Measurements from ENCODE around the gene NLRP3. TPM values are rescaled to one million over a fixed set of nuclear protein-coding genes. Genes with fewer than 3 reads are reported as not detected.

NLRP3 gene
- total and polyA plus RNA-seq, 10 of the 15 experiments (the other 5 are each of a cell fraction or from before 2014, with no cell fraction given) = 1.8 to 10.4 (median 5.0) TPM

- Histone ChIP-seq H3K27ac (ENCODE audit: control insufficient read depth, insufficient read depth) (no peak overlapping the region), H3K4me3 (no peak overlapping the region), H3K9ac (ENCODE audit: control insufficient read depth, insufficient read depth, low read length) (no peak overlapping the region), H3K9me3 (replicated peaks; ENCODE audit: control insufficient read depth, insufficient read depth, low read length) (peaks cover 9% of the 10 kb centered on the region), H4K20me1 (ENCODE audit: control insufficient read depth, insufficient read depth) (no peaks in the 10 kb centered on the region), H3K4me1 (ENCODE audit: control insufficient read depth, insufficient read depth, low read length) (peaks cover 29% of the 10 kb centered on the region), H3K4me2 (ENCODE audit: control insufficient read depth, insufficient read depth) (0 out of 2 replicates have a peak overlapping the region, but pooled peaks have one; percentile 32), H3K79me2 (ENCODE audit: control insufficient read depth, insufficient read depth, low read length) (no peaks in the 10 kb centered on the region), H3K27me3 (replicated peaks in 1 of 2; ENCODE audit: control insufficient read depth in 2 of 2, insufficient read depth in 2 of 2, low read length in 1 of 2) (no peaks in the 10 kb centered on the region; a peak in 1 of 4 replicates), H2AFZ (ENCODE audit: control insufficient read depth, low read depth, low read length) (no peak overlapping the region; the same call in 1 of the 2 replicates), H3K36me3 (ENCODE audit: control insufficient read depth in 2 of 2, insufficient read depth in 2 of 2, low read length in 1 of 2) (peaks cover 0 to 2% of the 10 kb centered on the region in 2 experiments; a peak in 1 of 4 replicates)
- 59% methylated on average over 14 of the region's 17 CpGs for WGBS (ENCODE audit: insufficient coverage, insufficient replicate concordance, low lambda C conversion rate, missing lambda C conversion rate)
- ATAC-seq (peak; percentile 4; the same call in 2 of the 3 replicates), FAIRE-seq (no peak), DNase-seq (ENCODE audit: low read depth, low spot score) (no peak)
- SMC1A ChIA-PET (ENCODE audit: uncharacterized antibody, unreplicated experiment) = interaction anchor here (0.7 to 8.3 kb wide), 7 partner anchors 12 to 50 kb away, joined by 3 to 80 read pairs (median 7); partner anchors contain the start of gene NLRP3
- POLR2A ChIA-PET = interaction anchor here (0.7 to 1.4 kb wide), 5 partner anchors 9 to 36 kb away, joined by 3 to 4 read pairs (median 3); partner anchors contain the start of gene NLRP3
- RAD21 ChIA-PET (ENCODE audit: unreplicated experiment) = interaction anchor here (0.6 to 2.5 kb wide), 8 partner anchors 17 to 346 kb away, joined by 3 to 8 read pairs (median 6); partner anchors contain the start of gene NLRP3
- CTCF ChIA-PET = interaction anchor here (1.5 to 4.5 kb wide), 3 partner anchors 24 to 65 kb away, joined by 3 to 27 read pairs (median 5); no protein-coding TSS in a partner anchor
- BruUV-seq (replicated peaks) = no TSS peak
- in situ Hi-C loops (cut with MboI) = no loop called here
- intact Hi-C loops (cut with micrococcal nuclease; ENCODE audit: unreplicated experiment) = no loop called here
- TF ChIP-seq MEF2B (IDR thresholded peaks at IDR 0.05; ENCODE audit: partially characterized antibody, poor library complexity, severe bottlenecking) = peak; percentile 67
- no peak for TF ChIP-seq BMI1 (IDR thresholded peaks at IDR 0.05; ENCODE audit: borderline replicate concordance)
- 0 out of 2 replicates have a peak, but pooled peaks have one; percentile 26 for TF ChIP-seq RUNX3 (IDR thresholded peaks at IDR 0.05; ENCODE audit: low read length)
- TF ChIP-seq ZNF384 (IDR thresholded peaks at IDR 0.05; ENCODE audit: borderline replicate concordance, low read depth, low read length) = no peak
- TF ChIP-seq IKZF2 (IDR thresholded peaks at IDR 0.05) = peak; percentile 69 to 74
- TF ChIP-seq EP300 (IDR thresholded peaks at IDR 0.05; ENCODE audit: borderline replicate concordance in 1 of 2, control insufficient read depth in 1 of 2, low read depth in 2 of 2, low read length in 2 of 2) = peak; percentile 28 to 72; a peak in 2 of 4 replicates
- no peak for TF ChIP-seq TCF12 (IDR thresholded peaks at IDR 0.05; ENCODE audit: low read depth, low read length)
- no peak for TF ChIP-seq MTA3 (IDR thresholded peaks at IDR 0.05; ENCODE audit: borderline replicate concordance, low read length)
- no peak for TF ChIP-seq ATF3 (IDR thresholded peaks at IDR 0.05; ENCODE audit: borderline replicate concordance, extremely low read depth, low read depth, low read length)
- 0 out of 2 replicates have a peak, but pooled peaks have one; percentile 48 for TF ChIP-seq DPF2 (IDR thresholded peaks at IDR 0.05)
- no peak for TF ChIP-seq GABPA (IDR thresholded peaks at IDR 0.05; ENCODE audit: low read depth)
- TF ChIP-seq KAT2A (conservative IDR thresholded peaks at IDR 0.05; ENCODE audit: control insufficient read depth, low read depth, low read length) = no peak
- peak; percentile 45; the same call in 1 of the 2 replicates for TF ChIP-seq ZNF687 (IDR thresholded peaks at IDR 0.05)
- peak; percentile 26; the same call in 1 of the 2 replicates for TF ChIP-seq PKNOX1 (IDR thresholded peaks at IDR 0.05)
- no peak for TF ChIP-seq HDAC2 (IDR thresholded peaks at IDR 0.05)
- no peak for TF ChIP-seq CHD4 (IDR thresholded peaks at IDR 0.05)
- no peak for TF ChIP-seq POU2F2 (IDR thresholded peaks at IDR 0.05; ENCODE audit: borderline replicate concordance, low read depth, low read length)
These were observed 21.9 kb downstream of the NLRP3 start for GRCh38 chr1:247437551-247438505.
